ENCODE results near the gene ACY1. TPM values are rescaled to one million over a fixed set of nuclear protein-coding genes. Genes with fewer than 3 reads are reported as not detected.
A peak's percentile ranks its signal among the peaks of the same experiment; 100 is the strongest.

Gene ACY1
- total RNA-seq: 10 to 100 TPM; 18.1 to 21.3 TPM

DNA sequence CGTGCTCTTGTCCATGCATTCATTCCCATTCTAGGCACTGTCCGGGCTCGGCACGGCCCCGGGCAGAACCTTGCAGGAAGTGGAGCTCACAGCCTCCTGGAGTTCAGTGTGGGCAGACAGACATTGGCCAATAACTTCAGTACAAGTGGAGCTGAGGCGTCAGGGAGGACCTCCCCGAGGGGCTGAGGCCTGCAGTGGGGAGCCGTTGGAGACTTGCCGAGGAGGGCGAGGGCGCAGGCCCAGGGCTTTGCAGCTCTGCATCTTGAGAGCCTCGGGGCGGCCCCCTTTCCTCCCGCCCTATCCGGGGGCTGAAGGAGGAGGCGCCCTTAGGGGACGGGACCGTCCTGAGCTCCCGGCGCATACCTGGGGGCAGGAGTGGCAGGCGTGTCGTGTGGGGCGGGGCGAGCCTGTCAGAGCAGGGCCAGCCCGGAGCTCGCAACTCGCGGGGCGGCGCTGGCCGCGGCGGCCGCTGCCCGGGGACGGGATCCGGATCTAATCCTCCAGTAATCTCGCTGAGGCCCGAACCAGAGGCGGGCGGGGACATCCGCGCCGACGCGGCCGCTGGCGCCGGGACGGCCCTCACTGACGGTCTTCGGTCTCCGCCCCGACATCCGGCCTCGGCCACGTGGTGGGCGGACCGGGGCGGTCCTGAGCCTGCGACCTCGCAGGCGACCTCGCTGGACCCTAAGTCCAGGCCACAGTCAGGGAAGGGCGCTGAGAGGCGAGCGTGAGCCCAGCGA, at the start of gene ACY1:
Gene ACY1, plus strand, starts transcription at position 698 of the 740 bp plus-strand sequence. CDS start 530 bp downstream, outside the sequence.
- Mint-ChIP-seq H3K27ac (peak within 1 kb of the TSS; percentile 88), H3K4me1 (peaks cover 29% of the 10 kb centered on the region), H3K36me3 (peaks cover 3% of the 10 kb centered on the region), H3K27me3 (no peaks in the 10 kb centered on the region), H3K9me3 (ENCODE audit: low read depth) (no peaks in the 10 kb centered on the region), H3K4me3 (peak within 1 kb of the TSS; percentile 98)
- CTCF ChIA-PET: interaction anchor here (0.8 to 4.1 kb wide), 20 partner anchors 9 to 1062 kb away, joined by 3 to 70 read pairs (median 4); partner anchors contain the start of genes ABHD14A, ABHD14B, DUSP7 and GLYCTK
- DNase-seq: peak; percentile 83
- peak; percentile 85 for ATAC-seq

DNA sequence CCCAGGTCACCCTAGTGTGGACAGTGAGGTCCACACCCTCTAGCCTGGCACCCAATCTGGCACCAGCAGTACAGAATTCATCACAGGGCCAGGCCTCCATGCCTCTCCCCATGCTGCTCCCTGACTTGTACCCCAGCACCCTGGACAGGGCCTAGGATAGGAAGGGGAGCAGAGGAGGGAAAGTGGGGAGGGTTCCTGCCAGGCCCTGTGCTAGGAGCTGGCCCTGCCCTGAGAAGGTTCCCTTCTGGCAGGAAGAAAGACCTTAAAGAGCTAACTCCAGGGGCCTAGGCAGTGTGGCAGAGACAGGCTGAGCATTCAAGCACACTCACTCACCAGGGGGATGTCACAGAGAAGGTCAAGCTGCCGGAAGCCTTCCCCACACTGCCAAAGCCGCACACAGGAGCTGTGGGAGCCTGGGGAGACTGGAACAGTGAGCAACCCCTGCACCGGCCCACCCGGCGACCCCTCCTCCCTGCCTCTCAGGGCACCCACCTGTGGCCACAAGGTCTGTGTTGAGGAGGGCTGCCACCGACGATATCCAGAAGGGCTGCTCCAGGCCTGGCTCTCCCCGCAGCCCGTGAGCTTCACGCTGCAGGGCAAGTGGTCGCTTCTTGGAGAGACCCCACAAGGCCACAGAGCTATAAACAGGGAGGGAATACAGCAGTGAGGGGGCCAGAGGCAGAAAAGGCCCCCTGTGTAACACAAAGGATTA, 49.0 kb upstream of the ACY1 start:
- Mint-ChIP-seq H3K27ac (no peak overlapping the region), H3K9me3 (ENCODE audit: low read depth) (no peaks in the 10 kb centered on the region), H3K27me3 (no peaks in the 10 kb centered on the region), H3K36me3 (peaks cover 25% of the 10 kb centered on the region), H3K4me3 (no peak overlapping the region), H3K4me1 (peaks cover 15% of the 10 kb centered on the region)
- DNase-seq (no peak), ATAC-seq (no peak)
- CTCF ChIA-PET: no interaction called here

DNA sequence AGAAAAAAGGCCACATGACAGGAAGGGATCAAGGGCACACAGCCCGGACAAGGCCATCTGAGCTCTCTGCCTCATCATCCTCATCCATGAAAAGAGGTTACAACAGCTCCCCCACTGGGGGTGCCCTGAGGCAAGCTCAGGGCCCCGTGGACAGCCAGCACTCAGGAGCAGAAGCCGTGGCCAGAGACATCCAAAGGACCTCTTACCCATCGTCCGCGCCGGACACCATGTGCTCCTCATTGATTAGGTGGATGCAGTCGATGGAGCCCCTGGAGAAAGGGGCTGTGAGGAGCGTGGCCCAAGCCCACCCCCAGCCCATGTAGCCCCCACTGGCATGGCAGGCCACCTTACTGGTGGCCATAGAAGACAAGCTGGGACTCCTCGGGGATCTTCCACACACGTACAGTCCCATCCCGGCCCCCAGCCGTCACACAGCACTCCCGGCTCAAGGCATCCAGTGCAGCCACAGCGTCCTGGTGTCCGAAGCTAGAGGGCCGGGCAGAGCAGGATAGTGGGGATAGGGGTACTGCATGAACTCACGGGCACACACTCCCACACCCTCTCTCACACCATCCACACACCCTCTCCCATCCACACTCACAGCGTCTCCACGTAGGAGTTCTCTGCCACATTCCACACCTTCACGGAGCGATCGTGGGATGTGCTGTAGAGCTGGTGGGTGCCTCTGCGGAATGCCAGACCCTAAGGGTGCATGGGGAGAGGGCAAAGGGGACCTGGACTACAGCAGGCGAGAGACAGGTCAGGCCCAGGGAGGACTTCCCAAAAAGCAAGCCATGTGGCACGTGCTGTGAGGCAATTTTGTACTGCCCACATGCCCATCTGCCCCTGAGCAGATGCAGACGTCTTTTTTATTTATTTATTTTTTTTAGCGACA, 48.1 kb upstream of the ACY1 start:
- ATAC-seq (no peak), DNase-seq (no peak)
- H3K4me3 Mint-ChIP-seq: no peak overlapping the region
- peaks cover 22% of the 10 kb centered on the region for H3K4me1 Mint-ChIP-seq
- H3K9me3 Mint-ChIP-seq (ENCODE audit: low read depth): no peaks in the 10 kb centered on the region
- H3K27ac Mint-ChIP-seq: no peak overlapping the region
- H3K36me3 Mint-ChIP-seq: peaks cover 24% of the 10 kb centered on the region
- H3K27me3 Mint-ChIP-seq: no peaks in the 10 kb centered on the region
- CTCF ChIA-PET: no interaction called here

DNA sequence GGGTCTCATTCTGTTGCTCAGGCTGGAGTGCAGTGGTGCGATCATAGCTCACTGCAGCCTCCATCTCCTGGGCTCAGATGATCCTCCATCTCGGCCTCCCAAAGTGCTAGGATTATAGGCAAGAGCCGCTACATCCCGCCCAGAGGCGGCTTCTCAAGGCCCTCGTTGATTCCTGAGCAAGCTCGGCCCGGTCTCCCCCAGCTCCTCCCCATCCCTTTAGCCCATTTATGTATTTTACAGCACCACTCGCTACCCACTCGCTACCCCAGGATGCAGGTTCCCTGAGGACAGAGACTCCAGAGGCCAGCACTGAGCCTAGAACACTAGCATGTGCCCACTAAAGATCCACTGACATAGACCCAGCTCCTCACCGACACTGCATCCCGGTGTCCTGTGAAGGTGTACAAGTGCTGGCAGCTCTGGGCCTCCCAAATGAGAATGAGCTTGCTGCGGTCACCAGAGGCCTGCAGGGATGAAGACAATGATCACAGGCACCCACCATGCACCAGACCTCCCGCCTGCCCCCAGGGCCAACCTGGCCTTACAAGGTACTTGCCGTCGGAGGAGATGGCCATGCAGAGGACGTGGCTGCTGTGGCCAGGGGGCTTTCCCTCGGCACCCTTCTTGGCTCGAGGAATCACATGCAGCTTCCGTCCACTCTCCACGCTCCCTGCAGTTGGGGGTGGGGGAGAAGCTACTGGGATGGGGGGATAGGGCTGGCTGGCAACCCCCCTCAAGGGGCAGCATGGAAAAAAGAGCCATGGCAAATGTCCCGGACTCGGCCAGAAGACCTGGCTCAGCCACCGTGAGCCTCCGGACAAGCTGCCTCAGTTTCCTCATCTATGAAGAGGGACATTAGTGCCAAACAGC, 47.2 kb upstream of the ACY1 start:
- no peaks in the 10 kb centered on the region for H3K27me3 Mint-ChIP-seq
- ATAC-seq: no peak
- no peaks in the 10 kb centered on the region for H3K9me3 Mint-ChIP-seq (ENCODE audit: low read depth)
- CTCF ChIA-PET: no interaction called here
- no peak overlapping the region for H3K4me3 Mint-ChIP-seq
- no peak overlapping the region for H3K27ac Mint-ChIP-seq
- H3K4me1 Mint-ChIP-seq: peaks cover 31% of the 10 kb centered on the region
- no peak for DNase-seq
- peaks cover 25% of the 10 kb centered on the region for H3K36me3 Mint-ChIP-seq

DNA sequence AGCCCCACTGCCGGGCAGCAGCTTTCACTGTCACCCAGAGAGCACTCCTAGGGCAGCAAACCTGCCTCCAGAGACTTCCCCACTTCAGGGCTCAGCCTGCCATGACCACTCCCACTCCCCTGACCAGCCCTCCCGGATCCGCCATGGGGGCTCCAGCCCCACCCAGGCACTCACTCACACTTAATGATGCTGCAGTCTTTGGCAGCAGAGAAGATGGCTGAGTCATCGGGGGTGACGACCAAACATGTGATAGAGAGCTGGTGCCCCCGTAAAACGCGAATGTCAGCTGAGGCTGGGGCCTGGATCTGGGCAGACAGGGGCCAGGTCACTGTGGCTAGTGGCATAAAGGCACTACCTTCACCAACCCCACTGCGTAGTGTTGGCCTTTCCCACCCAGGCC, 46.3 kb upstream of the ACY1 start:
- CTCF ChIA-PET: interaction anchor here (0.7 kb wide), 1 partner anchor 251 kb away, joined by 3 read pairs; no protein-coding TSS in a partner anchor
- ATAC-seq (no peak), DNase-seq (no peak)
- Mint-ChIP-seq H3K27me3 (no peaks in the 10 kb centered on the region), H3K9me3 (ENCODE audit: low read depth) (no peaks in the 10 kb centered on the region), H3K4me3 (no peak overlapping the region), H3K36me3 (peaks cover 23% of the 10 kb centered on the region), H3K27ac (no peak overlapping the region), H3K4me1 (peaks cover 33% of the 10 kb centered on the region)

DNA sequence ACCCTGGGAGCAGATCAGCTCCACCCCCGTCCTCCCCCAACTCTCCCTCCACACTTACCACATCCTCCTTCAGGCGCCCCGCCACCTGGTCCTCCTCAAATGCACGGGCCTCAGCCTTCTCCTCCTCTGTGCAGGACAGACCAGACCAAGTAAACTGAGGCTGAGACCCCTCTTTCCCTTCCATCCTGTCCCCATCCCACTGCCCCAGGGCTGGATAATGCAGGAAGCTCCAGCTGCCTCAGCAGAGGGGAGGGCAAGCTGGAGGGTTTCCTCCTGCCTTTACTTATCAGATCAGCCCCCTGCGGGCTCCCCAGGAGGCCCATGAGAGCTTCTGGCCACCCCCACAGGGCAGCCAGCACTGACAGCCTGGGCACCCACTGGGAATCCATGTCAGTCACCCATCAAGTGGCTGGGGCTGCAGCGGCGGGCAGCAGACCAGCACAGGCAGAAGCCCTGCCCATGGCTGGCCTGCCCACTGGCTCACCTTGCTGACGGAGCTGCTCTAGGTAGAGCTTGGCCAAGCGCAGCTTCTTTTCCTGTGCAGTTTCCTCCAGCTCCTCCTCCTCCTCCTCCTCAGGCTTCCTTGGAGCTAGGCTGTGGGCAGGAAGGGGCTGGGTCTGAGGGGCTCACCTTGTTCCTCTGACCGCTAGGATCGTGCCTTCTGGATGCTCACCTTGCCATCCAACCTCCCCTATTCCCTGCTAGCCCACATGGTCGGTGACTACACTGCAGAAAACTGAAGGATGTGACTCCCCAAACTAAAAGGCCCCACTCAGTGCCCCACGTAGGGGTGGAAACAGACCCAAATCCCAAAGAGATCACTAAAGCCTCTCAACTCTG, 45.5 kb upstream of the ACY1 start:
- CTCF ChIA-PET: interaction anchor here (1.4 kb wide), 1 partner anchor 36 kb away, joined by 4 read pairs; the partner anchor contains the start of gene ABHD14B
- Mint-ChIP-seq H3K36me3 (peaks cover 23% of the 10 kb centered on the region), H3K4me1 (peaks cover 41% of the 10 kb centered on the region), H3K27ac (peak overlapping the region; percentile 54), H3K4me3 (no peak overlapping the region), H3K27me3 (no peaks in the 10 kb centered on the region), H3K9me3 (ENCODE audit: low read depth) (no peaks in the 10 kb centered on the region)
- ATAC-seq (no peak), DNase-seq (no peak)

DNA sequence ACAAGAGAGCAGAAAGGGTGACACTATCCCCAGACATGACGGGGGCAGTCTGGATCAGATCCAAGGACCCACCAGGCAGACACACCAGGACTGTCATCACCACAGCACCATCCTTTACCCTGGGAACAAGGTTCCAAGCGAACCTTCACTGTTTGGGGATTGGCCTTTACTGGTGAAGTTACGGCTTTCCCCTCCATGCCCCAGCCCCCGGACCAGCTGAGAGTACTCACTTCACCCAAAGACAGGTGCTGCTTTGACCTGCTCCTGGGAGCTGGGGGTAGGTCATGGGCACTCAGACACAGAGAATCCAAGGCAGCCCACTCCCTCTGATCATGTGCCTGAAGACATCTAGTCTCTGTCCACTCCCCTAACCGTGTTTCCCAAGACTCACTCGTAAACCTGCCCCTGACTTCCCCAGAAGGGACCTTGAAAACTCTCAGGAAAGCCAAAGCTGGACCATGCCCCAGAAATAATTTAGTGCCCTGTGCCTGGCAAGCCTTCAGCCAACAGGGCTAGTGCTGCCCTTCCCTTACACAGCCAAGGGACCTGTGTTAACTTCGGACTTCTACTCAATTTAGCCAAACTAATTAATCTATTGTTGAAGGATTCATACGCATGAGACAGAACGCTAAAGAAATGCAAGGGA, 44.4 kb upstream of the ACY1 start:
- Mint-ChIP-seq H3K36me3 (peaks cover 21% of the 10 kb centered on the region), H3K4me3 (no peak overlapping the region), H3K27ac (no peak overlapping the region), H3K27me3 (no peaks in the 10 kb centered on the region), H3K4me1 (peaks cover 46% of the 10 kb centered on the region), H3K9me3 (ENCODE audit: low read depth) (no peaks in the 10 kb centered on the region)
- ATAC-seq (no peak), DNase-seq (no peak)
- CTCF ChIA-PET: interaction anchor here (1.4 kb wide), 1 partner anchor 35 kb away, joined by 4 read pairs; the partner anchor contains the start of gene ABHD14B

DNA sequence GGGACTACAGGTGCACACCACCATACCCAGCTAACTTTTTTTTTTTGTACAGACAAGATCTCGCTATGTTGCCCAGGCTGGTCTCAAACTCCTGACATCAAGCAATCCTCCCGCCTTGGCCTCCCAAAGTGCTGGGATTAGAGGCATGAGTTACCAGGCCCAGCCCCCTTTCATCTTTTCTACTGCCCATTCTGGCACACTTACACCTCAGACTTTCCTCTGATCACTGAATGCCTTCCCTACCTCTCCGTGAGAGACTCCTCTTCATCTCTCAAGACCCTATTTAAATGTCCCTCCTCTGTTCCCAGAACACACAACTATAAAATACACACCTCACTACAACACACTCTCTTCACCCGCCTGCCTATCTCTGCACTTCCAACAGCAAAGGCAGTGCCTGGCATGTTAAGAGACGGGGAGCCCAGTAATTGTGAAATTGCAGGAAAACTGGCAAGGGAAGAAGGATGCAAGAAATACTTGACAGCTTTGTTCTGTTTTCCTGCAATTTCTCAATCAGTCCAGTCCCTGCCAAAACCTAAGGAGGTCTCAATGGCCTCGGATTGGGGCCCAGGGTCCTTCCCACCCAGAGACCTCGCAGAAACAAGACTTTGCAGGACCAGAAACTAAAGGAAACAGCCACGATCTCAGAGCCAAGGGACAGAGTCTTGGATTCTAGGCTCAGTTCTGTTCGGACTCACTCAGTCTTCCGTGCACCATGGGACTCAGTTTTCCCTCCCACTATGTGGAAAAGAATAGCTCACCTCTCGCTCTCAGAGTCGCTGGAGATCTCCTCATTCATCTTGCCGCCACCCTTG, 42.5 kb upstream of the ACY1 start:
- H3K27me3 Mint-ChIP-seq: no peaks in the 10 kb centered on the region
- peak; percentile 39 for DNase-seq

DNA sequence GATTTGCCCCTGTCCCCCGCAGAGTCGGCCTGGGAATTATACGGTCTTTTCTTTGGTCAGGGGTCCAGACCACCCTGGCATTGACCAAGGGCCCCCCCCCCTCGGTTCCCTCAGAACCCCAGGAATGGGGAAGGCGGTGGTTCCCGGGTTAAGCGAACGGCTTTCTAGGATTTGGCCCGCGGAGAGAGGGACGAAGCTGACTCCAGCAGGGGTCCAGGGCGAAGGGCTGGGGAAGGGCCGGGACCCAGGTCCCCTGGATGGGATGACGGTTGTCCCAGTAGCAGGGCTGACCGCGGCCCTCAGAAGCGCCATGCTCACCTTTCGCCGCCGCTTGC, 41.9 kb upstream of the ACY1 start:
- CTCF ChIA-PET: interaction anchor here (0.6 to 4.9 kb wide), 22 partner anchors 14 to 441 kb away, joined by 3 to 65 read pairs (median 4); partner anchors contain the start of genes ABHD14A, ABHD14B, ACY1 and DCAF1
- Mint-ChIP-seq H3K9me3 (ENCODE audit: low read depth) (no peaks in the 10 kb centered on the region), H3K27me3 (no peaks in the 10 kb centered on the region), H3K4me1 (peaks cover 46% of the 10 kb centered on the region), H3K27ac (peak overlapping the region; percentile 66), H3K36me3 (peaks cover 11% of the 10 kb centered on the region), H3K4me3 (peak overlapping the region; percentile 80)
- ATAC-seq (no peak), DNase-seq (no peak)

More for the DNA sequence above, 42.5 kb upstream of the ACY1 start:
- Mint-ChIP-seq H3K4me1 (peaks cover 46% of the 10 kb centered on the region), H3K4me3 (peak overlapping the region; percentile 80), H3K36me3 (peaks cover 14% of the 10 kb centered on the region), H3K27ac (peak overlapping the region; percentile 66), H3K9me3 (ENCODE audit: low read depth) (no peaks in the 10 kb centered on the region)
- CTCF ChIA-PET: interaction anchor here (0.6 to 4.9 kb wide), 22 partner anchors 14 to 441 kb away, joined by 3 to 65 read pairs (median 4); partner anchors contain the start of genes ABHD14A, ABHD14B, ACY1 and DCAF1
- no peak for ATAC-seq

DNA sequence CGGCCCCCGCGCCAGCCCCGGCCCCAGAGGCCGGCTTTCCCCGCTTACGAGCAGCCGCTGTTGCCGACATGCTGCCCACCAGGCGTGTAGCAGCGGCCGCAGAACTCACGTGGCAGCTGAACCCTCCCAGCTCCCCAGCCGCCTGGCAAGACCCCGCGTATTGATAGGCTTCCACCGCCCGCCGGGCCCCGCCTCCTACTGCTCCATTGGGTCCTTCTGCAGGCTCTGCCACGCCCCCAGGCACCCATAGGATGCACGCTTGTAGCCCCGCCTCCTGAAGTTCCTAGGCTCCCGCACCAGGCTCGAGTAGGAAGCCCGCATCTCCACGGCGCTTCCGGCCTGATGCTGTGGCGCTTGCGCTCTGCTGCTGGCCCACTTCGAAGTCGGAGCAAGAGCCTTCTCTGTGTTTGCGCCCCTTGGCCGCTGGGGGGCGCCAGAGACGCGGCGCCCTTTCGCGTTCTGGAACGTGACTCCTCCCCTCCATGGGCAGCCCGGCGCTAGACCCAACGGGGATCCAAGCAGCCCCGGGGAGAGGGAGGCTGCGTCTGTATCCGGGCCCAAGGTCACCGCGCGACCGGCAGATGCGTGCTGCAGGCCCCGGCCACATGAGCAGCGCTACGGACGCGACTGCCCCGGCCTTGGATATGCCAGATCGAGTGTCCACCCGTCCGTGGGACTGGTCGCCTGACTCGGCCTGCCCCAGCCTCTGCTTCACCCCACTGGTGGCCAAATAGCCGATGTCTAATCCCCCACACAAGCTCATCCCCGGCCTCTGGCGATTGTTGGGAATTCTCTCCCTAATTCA, 41.3 kb upstream of the ACY1 start, which contains the start of the genes PARP3 and RRP9:
Gene PARP3, plus strand, starts transcription at position 566 of the 805 bp plus-strand sequence. CDS start 993 bp downstream, outside the sequence.
Gene RRP9, minus strand, starts transcription at position 107 of the 805 bp plus-strand sequence. Its CDS starts 37 bp downstream, at position 70.
- H3K4me1 Mint-ChIP-seq: peaks cover 46% of the 10 kb centered on the region
- no peaks in the 10 kb centered on the region for H3K27me3 Mint-ChIP-seq
- H3K36me3 Mint-ChIP-seq: peaks cover 11% of the 10 kb centered on the region
- peak within 1 kb of the TSS; percentile 88 for H3K27ac Mint-ChIP-seq
- DNase-seq (peak; percentile 100), ATAC-seq (peak; percentile 94)
- H3K9me3 Mint-ChIP-seq (ENCODE audit: low read depth): no peaks in the 10 kb centered on the region
- H3K4me3 Mint-ChIP-seq: peak within 1 kb of the TSS; percentile 80
- CTCF ChIA-PET: interaction anchor here (0.6 to 4.9 kb wide), 33 partner anchors 11 to 442 kb away, joined by 3 to 65 read pairs (median 3); partner anchors contain the start of genes ABHD14A, ABHD14B, ACY1 and DCAF1

All from activated CD8-positive, alpha-beta memory T cell treated with anti-CD3 and anti-CD28 coated beads, Interleukin-2, amount 10 ng/mL, durations not matched to agents 7 days and 5 days (primary cell).